ENCODE results near the gene BCL2L1.

Gene BCL2L1

GRCh38 chr20:31740208-31740607 lies 17.5 kb upstream of the BCL2L1 start:
- TF ChIP-seq CTCF (IDR thresholded peaks at IDR 0.05; ENCODE audit: unreplicated experiment in 3 of 3), result no peak
- Mint-ChIP-seq H3K36me3 (ENCODE audit: low read depth) (peaks cover 3% of the 10 kb centered on the region), H3K4me1 (no peaks in the 10 kb centered on the region), H3K9me3 (no peaks in the 10 kb centered on the region), H3K27me3 (ENCODE audit: low read depth) (no peaks in the 10 kb centered on the region), H3K27ac (no peak overlapping the region), H3K4me3 (no peak overlapping the region)

GRCh38 chr20:31739550-31739977 lies 16.9 kb upstream of the BCL2L1 start:
- Mint-ChIP-seq H3K9me3 (no peaks in the 10 kb centered on the region), H3K27me3 (ENCODE audit: low read depth) (no peaks in the 10 kb centered on the region), H3K4me3 (no peak overlapping the region), H3K4me1 (no peaks in the 10 kb centered on the region), H3K27ac (no peak overlapping the region), H3K36me3 (ENCODE audit: low read depth) (peaks cover 3% of the 10 kb centered on the region)
- TF ChIP-seq CTCF (IDR thresholded peaks at IDR 0.05; ENCODE audit: unreplicated experiment in 3 of 3), result peak in 1 of 3 experiments; percentile 2

DNA sequence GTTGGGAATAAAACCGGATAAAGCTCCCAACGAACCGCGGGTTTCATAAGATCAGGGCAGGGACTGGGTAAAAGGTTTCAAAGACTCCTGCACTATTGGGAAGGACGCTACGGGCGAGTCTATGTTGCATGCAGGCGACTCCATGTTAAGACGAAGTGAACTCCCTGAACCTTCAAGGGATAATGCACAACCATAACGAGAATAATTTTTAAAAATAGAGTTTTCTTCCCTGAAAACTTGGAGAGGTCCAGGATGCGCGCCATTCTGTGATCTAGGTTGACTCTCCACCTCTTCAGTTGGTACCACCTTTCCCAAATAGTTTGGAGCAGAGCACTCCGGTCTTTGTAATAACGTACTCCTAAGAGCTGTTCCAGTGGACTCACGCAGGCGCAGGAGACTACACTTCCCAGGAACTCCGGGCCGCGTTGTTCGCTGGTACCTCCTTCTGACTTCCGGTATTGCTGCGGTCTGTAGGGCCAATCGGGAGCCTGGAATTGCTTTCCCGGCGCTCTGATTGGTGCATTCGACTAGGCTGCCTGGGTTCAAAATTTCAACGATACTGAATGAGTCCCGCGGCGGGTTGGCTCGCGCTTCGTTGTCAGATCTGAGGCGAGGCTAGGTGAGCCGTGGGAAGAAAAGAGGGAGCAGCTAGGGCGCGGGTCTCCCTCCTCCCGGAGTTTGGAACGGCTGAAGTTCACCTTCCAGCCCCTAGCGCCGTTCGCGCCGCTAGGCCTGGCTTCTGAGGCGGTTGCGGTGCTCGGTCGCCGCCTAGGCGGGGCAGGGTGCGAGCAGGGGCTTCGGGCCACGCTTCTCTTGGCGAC lies 16.3 kb upstream of the BCL2L1 start, which contains the start of gene TPX2:
Gene TPX2, plus strand, starts transcription at position 562 of the 821 bp plus-strand sequence. CDS start 18,187 bp downstream, outside the sequence.
- no peaks in the 10 kb centered on the region for H3K9me3 Mint-ChIP-seq
- no peak within 1 kb of the TSS for H3K4me3 Mint-ChIP-seq
- peak in 1 of 3 experiments; percentile 22 for TF ChIP-seq CTCF (IDR thresholded peaks at IDR 0.05; ENCODE audit: unreplicated experiment in 3 of 3)
- H3K4me1 Mint-ChIP-seq, result no peaks in the 10 kb centered on the region
- H3K36me3 Mint-ChIP-seq (ENCODE audit: low read depth), result no peaks in the 10 kb centered on the region
- peaks cover 2% of the 10 kb centered on the region for H3K27me3 Mint-ChIP-seq (ENCODE audit: low read depth)
- H3K27ac Mint-ChIP-seq, result no peak within 1 kb of the TSS

GRCh38 chr20:31731321-31731717 lies 8.7 kb upstream of the BCL2L1 start:
- H3K27me3 Mint-ChIP-seq (ENCODE audit: low read depth), result peaks cover 6% of the 10 kb centered on the region
- no peak overlapping the region for H3K4me3 Mint-ChIP-seq
- H3K4me1 Mint-ChIP-seq, result peaks cover 5% of the 10 kb centered on the region
- no peaks in the 10 kb centered on the region for H3K9me3 Mint-ChIP-seq
- no peak for TF ChIP-seq CTCF (IDR thresholded peaks at IDR 0.05; ENCODE audit: unreplicated experiment in 3 of 3)
- no peak overlapping the region for H3K27ac Mint-ChIP-seq
- H3K36me3 Mint-ChIP-seq (ENCODE audit: low read depth), result no peaks in the 10 kb centered on the region

- peak overlapping the region; percentile 99 for H3K27ac Mint-ChIP-seq
- peaks cover 48% of the 10 kb centered on the region for H3K4me1 Mint-ChIP-seq
- peaks cover 32% of the 10 kb centered on the region for H3K36me3 Mint-ChIP-seq (ENCODE audit: low read depth)
- peak; percentile 88 to 96 (median 95) for TF ChIP-seq CTCF (IDR thresholded peaks at IDR 0.05; ENCODE audit: unreplicated experiment in 3 of 3)
- H3K9me3 Mint-ChIP-seq, result no peaks in the 10 kb centered on the region
- H3K4me3 Mint-ChIP-seq, result peak overlapping the region; percentile 94 to 97 (median 95)
- H3K27me3 Mint-ChIP-seq (ENCODE audit: low read depth), result peaks cover 3% of the 10 kb centered on the region
These were observed 831 bp upstream of the BCL2L1 start for GRCh38 chr20:31723319-31724078.

Data from nephron (organoid).